Kidney (tissue), 14 donors: ENCODE results near the gene IMPG2. TPM values are rescaled to one million over a fixed set of nuclear protein-coding genes. Genes with fewer than 3 reads are reported as not detected.

ENCODE experiments used
- DNase-seq, 5 donors: peaks; one replicate each; pipeline ENCODE4 v3.0.0-alpha.2; 2013 to 2020
- FAIRE-seq: peaks from 2 replicates; lab custom pipeline; 2012; peaks lifted over from hg19 to GRCh38; lab: Jason Lieb, UNC
- H3K27ac ChIP-seq, 2 donors: one replicate each; pipeline ENCODE4 v1.7.0; 2013; ENCODE audit warnings: low read depth in 2 of 2, low read length in 2 of 2, inconsistent platforms in 1 of 2
- H3K27me3 ChIP-seq: one replicate; pipeline ENCODE4 v1.7.1; 2013; ENCODE audit warnings: low read length, inconsistent platforms; ENCODE audit not compliant: control insufficient read depth, insufficient read depth
- H3K36me3 ChIP-seq, 3 donors: one replicate each; pipeline versions ENCODE4 v1.7.0 to v1.7.1; 2013; ENCODE audit warnings: low read length in 3 of 3, control low read depth in 1 of 3, inconsistent platforms in 1 of 3; ENCODE audit not compliant: insufficient read depth in 3 of 3, control insufficient read depth in 2 of 3
- H3K4me1 ChIP-seq, 3 donors: one replicate each; pipeline versions ENCODE4 v1.7.0 to v1.7.1; 2013; ENCODE audit warnings: low read length in 3 of 3, inconsistent platforms in 1 of 3, low read depth in 1 of 3; ENCODE audit not compliant: control insufficient read depth in 2 of 3, insufficient read depth in 2 of 3
- H3K4me3 ChIP-seq, 3 donors: one replicate each; pipeline versions ENCODE4 v1.7.0 to v1.8.1; 2013; ENCODE audit warnings: low read length in 3 of 3, control low read depth in 1 of 3, inconsistent platforms in 1 of 3
- H3K9ac ChIP-seq, 3 donors: one replicate each; pipeline versions ENCODE4 v1.7.0 to v1.7.1; 2013; ENCODE audit warnings: low read length in 3 of 3, control low read depth in 1 of 3, inconsistent platforms in 1 of 3
- H3K9me3 ChIP-seq, 3 donors: one replicate each; pipeline versions ENCODE4 v1.7.0 to v1.7.1; 2013; ENCODE audit warnings: low read length in 3 of 3, control low read depth in 1 of 3, inconsistent platforms in 1 of 3; ENCODE audit not compliant: control insufficient read depth in 2 of 3, insufficient read depth in 1 of 3
- CTCF ChIP-seq: IDR thresholded peaks from 3 replicates; pipeline ENCODE4 v1.5.1; 2012; ENCODE audit warnings: mild to moderate bottlenecking, moderate library complexity, borderline replicate concordance; ENCODE audit not compliant: insufficient read depth; ENCODE audit errors: extremely low read depth
- intact Hi-C: fragments of 100-400 bp; cut with DNase I; formaldehyde crosslinking; loops from one replicate; pipeline ENCODE4 v1.11.1; 2022
- polyA plus RNA-seq: library from polyadenylated mRNA; stranded (reverse); fragments of 350-450 nt; fragmentation: Illumina TruSeq; extraction: RNeasy Lipid Tissue Mini Kit (QIAGEN cat#74804); gene quantifications from one replicate; pipeline ENCODE4 v1.2.3, GENCODE V29; 2014; ENCODE audit warnings: low read depth, low replicate concordance; ENCODE audit not compliant: insufficient read depth
- total RNA-seq: library from RNA; stranded (reverse); fragmentation: NEBNext Ultra II Directional; extraction: Animal tissue kit (Norgen Biotek cat#: 25700); gene quantifications from one replicate; pipeline ENCODE4 v1.2.1, GENCODE V29; 2021
- donor health status: control.
- donor health status: control.
- donor health status: control.
- donor health status: control.
- donor health status: control.
- donor health status: DM: yes; HTN: yes; CAD: no.
- donor health status: Normal renal cell carcinoma (clear cell type).

Gene IMPG2
- total and polyA plus RNA-seq, 2 donors from 2014 or later, result 0.15 to 0.85 TPM

- no peak for FAIRE-seq
- intact Hi-C loops, result no loop called here
- no peak overlapping the region for H3K9ac ChIP-seq
- no peak overlapping the region for H3K27ac ChIP-seq
- H3K27me3 ChIP-seq, result no peaks in the 10 kb centered on the region
- H3K9me3 ChIP-seq, result no peaks in the 10 kb centered on the region
- DNase-seq, result no peak
- no peaks in the 10 kb centered on the region for H3K36me3 ChIP-seq
- TF ChIP-seq CTCF, result no peak
- H3K4me1 ChIP-seq, result no peaks in the 10 kb centered on the region
- no peak overlapping the region for H3K4me3 ChIP-seq
These were observed 76.8 kb downstream of the IMPG2 start for GRCh38 chr3:101243285-101244211.

- FAIRE-seq, result no peak
These were observed 79.5 kb downstream of the IMPG2 start for GRCh38 chr3:101240719-101241399.

GRCh38 chr3:101235048-101235447, 85.3 kb downstream of the IMPG2 start:
- FAIRE-seq (no peak), DNase-seq (no peak)
- no peak for TF ChIP-seq CTCF
- intact Hi-C loops, result no loop called here
- H3K9me3 ChIP-seq, result no peaks in the 10 kb centered on the region
- no peak overlapping the region for H3K4me3 ChIP-seq
- H3K27ac ChIP-seq, result no peak overlapping the region
- no peaks in the 10 kb centered on the region for H3K36me3 ChIP-seq
- H3K27me3 ChIP-seq, result no peaks in the 10 kb centered on the region
- no peak overlapping the region for H3K9ac ChIP-seq
- H3K4me1 ChIP-seq, result no peaks in the 10 kb centered on the region

More at GRCh38 chr3:101240719-101241399, 79.5 kb downstream of the IMPG2 start:
- TF ChIP-seq CTCF, result no peak
- Histone ChIP-seq H3K4me3 (no peak overlapping the region), H3K27me3 (no peaks in the 10 kb centered on the region), H3K27ac (no peak overlapping the region), H3K9ac (no peak overlapping the region), H3K36me3 (no peaks in the 10 kb centered on the region), H3K4me1 (no peaks in the 10 kb centered on the region), H3K9me3 (no peaks in the 10 kb centered on the region)
- DNase-seq, result no peak
- intact Hi-C loops, result no loop called here
